SK-N-SH treated with all-trans-retinoic acid at 6 μM for 48 hours (cell line): ENCODE data around the gene VEGFB.

Source experiments
- ATAC-seq: fragments of 200-7000 bp; cut with Tn5 transposase; 3 replicates; pipeline ENCODE4 v1.9.1; 2020; ENCODE audit warnings: mild to moderate bottlenecking, moderate library complexity
- ARNTL ChIP-seq: fragments of 450-650 bp; formaldehyde crosslinking; IDR thresholded peaks from 2 replicates; pipeline ENCODE4 v1.5.0; 2020; ENCODE audit warnings: low read depth, mild to moderate bottlenecking, moderate library complexity, borderline replicate concordance
- BACH2 ChIP-seq: fragments of 250-450 bp; sonication (Bioruptor Pico); IDR thresholded peaks from 2 replicates; pipeline ENCODE4 v1.9.0; 2021; ENCODE audit warnings: mild to moderate bottlenecking, borderline replicate concordance
- CREB5 ChIP-seq: fragments of 250-450 bp; sonication (Bioruptor Pico); IDR thresholded peaks from 2 replicates; pipeline ENCODE4 v1.5.1; 2020; ENCODE audit warnings: low read depth, mild to moderate bottlenecking, moderate library complexity
- CSDC2 ChIP-seq: fragments of 250-450 bp; sonication (Bioruptor Pico); IDR thresholded peaks from 2 replicates; pipeline ENCODE4 v1.5.0; 2020; ENCODE audit warnings: mild to moderate bottlenecking, moderate library complexity
- GLIS3 ChIP-seq: fragments of 250-450 bp; sonication (Bioruptor Pico); IDR thresholded peaks from 2 replicates; pipeline ENCODE4 v1.5.0; 2020; ENCODE audit warnings: mild to moderate bottlenecking, moderate library complexity
- ISL1 ChIP-seq: fragments of 250-450 bp; sonication (Bioruptor Pico); IDR thresholded peaks from 2 replicates; pipeline ENCODE4 v2.1.2; 2022; ENCODE audit warnings: mild to moderate bottlenecking, moderate library complexity
- OSR1 ChIP-seq: fragments of 250-450 bp; sonication (Bioruptor Pico); IDR thresholded peaks from 2 replicates; pipeline ENCODE4 v1.8.0; 2022; ENCODE audit warnings: moderate library complexity, mild to moderate bottlenecking, inconsistent platforms
- PPARA ChIP-seq: fragments of 250-450 bp; sonication (Bioruptor Pico); IDR thresholded peaks from 2 replicates; pipeline ENCODE4 v1.5.0; 2020; ENCODE audit warnings: mild to moderate bottlenecking, borderline replicate concordance
- RARB ChIP-seq: fragments of 250-450 bp; sonication (Bioruptor Pico); IDR thresholded peaks from 2 replicates; pipeline ENCODE4 v1.8.0; 2021; ENCODE audit warnings: mild to moderate bottlenecking, moderate library complexity
- SNAI2 ChIP-seq: fragments of 250-450 bp; sonication (Bioruptor Pico); IDR thresholded peaks from 2 replicates; pipeline ENCODE4 v1.5.0; 2020; ENCODE audit warnings: mild to moderate bottlenecking, moderate library complexity
- TCF4 ChIP-seq: fragments of 250-450 bp; sonication (Bioruptor Pico); IDR thresholded peaks from 2 replicates; pipeline ENCODE4 v1.8.0; 2021; ENCODE audit warnings: mild to moderate bottlenecking, moderate library complexity, borderline replicate concordance
- TOX ChIP-seq: fragments of 250-450 bp; sonication (Bioruptor Pico); IDR thresholded peaks from 2 replicates; pipeline ENCODE4 v1.8.0; 2021; ENCODE audit warnings: mild to moderate bottlenecking, moderate library complexity, borderline replicate concordance
- ZC3H10 ChIP-seq: fragments of 250-450 bp; sonication (Bioruptor Pico); IDR thresholded peaks from 2 replicates; pipeline ENCODE4 v1.5.1; 2021; ENCODE audit warnings: mild to moderate bottlenecking, moderate library complexity
- ZFP3 ChIP-seq: fragments of 250-450 bp; sonication (Bioruptor Pico); IDR thresholded peaks from 2 replicates; pipeline ENCODE4 v1.5.0; 2020; ENCODE audit warnings: mild to moderate bottlenecking, moderate library complexity
- ZFP30 ChIP-seq: fragments of 450-650 bp; formaldehyde crosslinking; IDR thresholded peaks from 2 replicates; pipeline ENCODE4 v1.5.0; 2022; ENCODE audit warnings: mild to moderate bottlenecking, moderate library complexity
- ZNF565 ChIP-seq: fragments of 450-650 bp; formaldehyde crosslinking; conservative IDR thresholded peaks from 2 replicates; pipeline ENCODE4 v1.5.0; 2020; ENCODE audit warnings: low read depth, mild to moderate bottlenecking, moderate library complexity
- ZNF70 ChIP-seq: fragments of 450-650 bp; formaldehyde crosslinking; IDR thresholded peaks from 2 replicates; pipeline ENCODE4 v1.5.0; 2020; ENCODE audit warnings: mild to moderate bottlenecking, moderate library complexity
- ZNF8 ChIP-seq: fragments of 450-650 bp; formaldehyde crosslinking; IDR thresholded peaks from 2 replicates; pipeline ENCODE4 v1.5.0; 2020; ENCODE audit warnings: mild to moderate bottlenecking, moderate library complexity
- TF ChIP-seq, protein P1 (sequence below): fragments of 250-450 bp; sonication (Bioruptor Pico); IDR thresholded peaks from 2 replicates; pipeline ENCODE4 v1.5.0; 2020; ENCODE audit warnings: mild to moderate bottlenecking, moderate library complexity
- TF ChIP-seq, protein P2 (sequence below): fragments of 250-450 bp; sonication (Bioruptor Pico); IDR thresholded peaks from 2 replicates; pipeline ENCODE4 v1.8.0; 2020; ENCODE audit warnings: mild to moderate bottlenecking, moderate library complexity, borderline replicate concordance
- TF ChIP-seq, protein P3 (sequence below): fragments of 250-450 bp; sonication (Bioruptor Pico); IDR thresholded peaks from 2 replicates; pipeline ENCODE4 v1.5.1; 2021; ENCODE audit warnings: mild to moderate bottlenecking, moderate library complexity

The VEGFB gene

GRCh38 chr11:64229744-64230170 is 4.6 kb upstream of the VEGFB start:
- TF ChIP-seq TCF4 (no peak), ZC3H10 (CRISPR knock-in tag) (no peak), ISL1 (CRISPR knock-in tag) (no peak), OSR1 (CRISPR knock-in tag) (no peak)
- TF ChIP-seq, all 23 proteins: peak for 0
- no peak for ATAC-seq

- no peak for TF ChIP-seq ZFP30 (CRISPR knock-in tag)
- 0 out of 2 replicates have a peak, but pooled peaks have one; percentile 30 for TF ChIP-seq ZFP3 (CRISPR knock-in tag)
- no peak for TF ChIP-seq PPARA (CRISPR knock-in tag)
- no peak for TF ChIP-seq TOX (CRISPR knock-in tag)
- TF ChIP-seq, all 23 proteins: peak for 1
- peak; percentile 59 for ATAC-seq
Observed at GRCh38 chr11:64230171-64230984, 4.0 kb upstream of the VEGFB start, which contains the start of gene DNAJC4. TSS of gene DNAJC4 (plus strand) at chr11:64230548. CDS start at chr11:64230855, 307 bp downstream.

- TF ChIP-seq, protein P1, sequence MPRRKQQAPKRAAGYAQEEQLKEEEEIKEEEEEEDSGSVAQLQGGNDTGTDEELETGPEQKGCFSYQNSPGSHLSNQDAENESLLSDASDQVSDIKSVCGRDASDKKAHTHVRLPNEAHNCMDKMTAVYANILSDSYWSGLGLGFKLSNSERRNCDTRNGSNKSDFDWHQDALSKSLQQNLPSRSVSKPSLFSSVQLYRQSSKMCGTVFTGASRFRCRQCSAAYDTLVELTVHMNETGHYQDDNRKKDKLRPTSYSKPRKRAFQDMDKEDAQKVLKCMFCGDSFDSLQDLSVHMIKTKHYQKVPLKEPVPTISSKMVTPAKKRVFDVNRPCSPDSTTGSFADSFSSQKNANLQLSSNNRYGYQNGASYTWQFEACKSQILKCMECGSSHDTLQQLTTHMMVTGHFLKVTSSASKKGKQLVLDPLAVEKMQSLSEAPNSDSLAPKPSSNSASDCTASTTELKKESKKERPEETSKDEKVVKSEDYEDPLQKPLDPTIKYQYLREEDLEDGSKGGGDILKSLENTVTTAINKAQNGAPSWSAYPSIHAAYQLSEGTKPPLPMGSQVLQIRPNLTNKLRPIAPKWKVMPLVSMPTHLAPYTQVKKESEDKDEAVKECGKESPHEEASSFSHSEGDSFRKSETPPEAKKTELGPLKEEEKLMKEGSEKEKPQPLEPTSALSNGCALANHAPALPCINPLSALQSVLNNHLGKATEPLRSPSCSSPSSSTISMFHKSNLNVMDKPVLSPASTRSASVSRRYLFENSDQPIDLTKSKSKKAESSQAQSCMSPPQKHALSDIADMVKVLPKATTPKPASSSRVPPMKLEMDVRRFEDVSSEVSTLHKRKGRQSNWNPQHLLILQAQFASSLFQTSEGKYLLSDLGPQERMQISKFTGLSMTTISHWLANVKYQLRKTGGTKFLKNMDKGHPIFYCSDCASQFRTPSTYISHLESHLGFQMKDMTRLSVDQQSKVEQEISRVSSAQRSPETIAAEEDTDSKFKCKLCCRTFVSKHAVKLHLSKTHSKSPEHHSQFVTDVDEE (CRISPR knock-in tag): no peak
- TF ChIP-seq CSDC2 (no peak), CREB5 (CRISPR knock-in tag) (no peak), ARNTL (CRISPR knock-in tag) (no peak), ZC3H10 (CRISPR knock-in tag) (no peak), RARB (CRISPR knock-in tag) (no peak), ISL1 (CRISPR knock-in tag) (no peak), SNAI2 (CRISPR knock-in tag) (no peak), GLIS3 (CRISPR knock-in tag) (no peak), ZNF565 (CRISPR knock-in tag) (no peak), TCF4 (no peak), BACH2 (no peak), ZNF8 (CRISPR knock-in tag) (no peak), ZFP30 (CRISPR knock-in tag) (no peak)
- TF ChIP-seq, protein P2, sequence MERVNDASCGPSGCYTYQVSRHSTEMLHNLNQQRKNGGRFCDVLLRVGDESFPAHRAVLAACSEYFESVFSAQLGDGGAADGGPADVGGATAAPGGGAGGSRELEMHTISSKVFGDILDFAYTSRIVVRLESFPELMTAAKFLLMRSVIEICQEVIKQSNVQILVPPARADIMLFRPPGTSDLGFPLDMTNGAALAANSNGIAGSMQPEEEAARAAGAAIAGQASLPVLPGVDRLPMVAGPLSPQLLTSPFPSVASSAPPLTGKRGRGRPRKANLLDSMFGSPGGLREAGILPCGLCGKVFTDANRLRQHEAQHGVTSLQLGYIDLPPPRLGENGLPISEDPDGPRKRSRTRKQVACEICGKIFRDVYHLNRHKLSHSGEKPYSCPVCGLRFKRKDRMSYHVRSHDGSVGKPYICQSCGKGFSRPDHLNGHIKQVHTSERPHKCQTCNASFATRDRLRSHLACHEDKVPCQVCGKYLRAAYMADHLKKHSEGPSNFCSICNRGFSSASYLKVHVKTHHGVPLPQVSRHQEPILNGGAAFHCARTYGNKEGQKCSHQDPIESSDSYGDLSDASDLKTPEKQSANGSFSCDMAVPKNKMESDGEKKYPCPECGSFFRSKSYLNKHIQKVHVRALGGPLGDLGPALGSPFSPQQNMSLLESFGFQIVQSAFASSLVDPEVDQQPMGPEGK: no peak
- no peak for ATAC-seq
Observed at GRCh38 chr11:64230985-64231365, 3.4 kb upstream of the VEGFB start.

DNA sequence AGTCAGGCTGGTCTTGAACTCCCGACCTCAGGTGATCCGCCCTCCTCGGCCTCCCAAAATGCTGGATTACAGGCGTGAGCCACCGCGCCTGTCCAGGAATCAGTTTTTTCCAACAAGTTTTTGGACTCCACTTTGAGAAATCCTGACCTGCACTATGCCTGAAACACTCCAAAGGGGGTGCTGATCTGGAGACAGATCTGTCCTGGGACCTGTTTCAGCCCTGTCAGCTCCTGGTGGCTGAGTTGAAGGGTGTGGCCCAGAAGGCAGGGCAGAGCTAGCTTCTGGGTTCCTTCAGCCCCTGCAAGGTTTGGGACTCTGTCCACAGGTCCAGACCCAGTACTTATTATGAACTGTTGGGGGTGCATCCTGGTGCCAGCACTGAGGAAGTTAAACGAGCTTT is 2.8 kb upstream of the VEGFB start:
- TF ChIP-seq CSDC2: no peak
- no peak for TF ChIP-seq BACH2
- TF ChIP-seq CREB5 (CRISPR knock-in tag): no peak
- TF ChIP-seq ISL1 (CRISPR knock-in tag): no peak
- TF ChIP-seq GLIS3 (CRISPR knock-in tag): no peak
- TF ChIP-seq, protein P3, sequence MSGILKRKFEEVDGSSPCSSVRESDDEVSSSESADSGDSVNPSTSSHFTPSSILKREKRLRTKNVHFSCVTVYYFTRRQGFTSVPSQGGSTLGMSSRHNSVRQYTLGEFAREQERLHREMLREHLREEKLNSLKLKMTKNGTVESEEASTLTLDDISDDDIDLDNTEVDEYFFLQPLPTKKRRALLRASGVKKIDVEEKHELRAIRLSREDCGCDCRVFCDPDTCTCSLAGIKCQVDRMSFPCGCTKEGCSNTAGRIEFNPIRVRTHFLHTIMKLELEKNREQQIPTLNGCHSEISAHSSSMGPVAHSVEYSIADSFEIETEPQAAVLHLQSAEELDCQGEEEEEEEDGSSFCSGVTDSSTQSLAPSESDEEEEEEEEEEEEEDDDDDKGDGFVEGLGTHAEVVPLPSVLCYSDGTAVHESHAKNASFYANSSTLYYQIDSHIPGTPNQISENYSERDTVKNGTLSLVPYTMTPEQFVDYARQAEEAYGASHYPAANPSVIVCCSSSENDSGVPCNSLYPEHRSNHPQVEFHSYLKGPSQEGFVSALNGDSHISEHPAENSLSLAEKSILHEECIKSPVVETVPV (CRISPR knock-in tag): no peak
- no peak for TF ChIP-seq ZNF70 (CRISPR knock-in tag)
- no peak for ATAC-seq
